GM12878 (cell line): ENCODE data around the gene CNN3. TPM values are rescaled to one million over a fixed set of nuclear protein-coding genes. Genes with fewer than 3 reads are reported as not detected.

Experiments used
- ATAC-seq: fragments of 200-7000 bp; cut with Tn5 transposase; 3 replicates; pipeline ENCODE4 v1.9.1; 2020; ENCODE audit warnings: mild to moderate bottlenecking, moderate library complexity
- BruUV-seq: library from RNA; stranded (reverse); fragments of 400-500 nt; replicated peaks from 2 replicates; lab custom pipeline; 2021; lab: Mats Ljungman, UMichigan
- CTCF ChIA-PET: fragments of 300-600 bp; sonication (Branson Sonifier 250); formaldehyde crosslinking; extraction: SDS; loops from one replicate; lab custom pipeline; 2021; ENCODE audit warnings: inconsistent platforms; lab: Yijun Ruan, JAX
- POLR2A ChIA-PET: fragments of 350-600 bp; formaldehyde crosslinking; extraction: SDS; loops from one replicate; lab custom pipeline; 2021; ENCODE audit warnings: inconsistent platforms; lab: Charles Lee
- RAD21 ChIA-PET: fragments of 300-600 bp; sonication (Branson Sonifier 250); formaldehyde crosslinking; loops from one replicate; lab custom pipeline; 2023; ENCODE audit warnings: antibody characterized with exemption; ENCODE audit not compliant: unreplicated experiment; lab: Charles Lee
- SMC1A ChIA-PET: fragments of 300-600 bp; sonication (Branson Sonifier 250); formaldehyde crosslinking; loops from one replicate; lab custom pipeline; 2023; ENCODE audit not compliant: unreplicated experiment, uncharacterized antibody; lab: Charles Lee
- DNase-seq: peaks from one replicate; pipeline ENCODE4 v3.0.0-alpha.2; 2011; ENCODE audit warnings: low read depth, low spot score
- FAIRE-seq: peaks from 3 replicates; lab custom pipeline; 2011; peaks lifted over from hg19 to GRCh38; lab: Jason Lieb, UNC
- H2AFZ ChIP-seq: 2 replicates; pipeline ENCODE4 v1.6.0; 2011; ENCODE audit warnings: low read depth, low read length, control low read depth; ENCODE audit not compliant: control insufficient read depth
- H3K27ac ChIP-seq: 2 replicates; pipeline ENCODE4 v1.5.1; 2011; ENCODE audit warnings: control low read depth; ENCODE audit not compliant: control insufficient read depth, insufficient read depth
- H3K27me3 ChIP-seq, 2 experiments: replicated peaks in 1 of 2; 2 replicates each; pipeline versions ENCODE4 v1.6.0 to v1.6.1; 2011; ENCODE audit warnings: low read length in 1 of 2; ENCODE audit not compliant: control insufficient read depth in 2 of 2, insufficient read depth in 2 of 2
- H3K36me3 ChIP-seq, 2 experiments: 2 replicates each; pipeline ENCODE4 v1.5.1; 2011; ENCODE audit warnings: low read length in 1 of 2; ENCODE audit not compliant: control insufficient read depth in 2 of 2, insufficient read depth in 2 of 2
- H3K4me1 ChIP-seq: 2 replicates; pipeline ENCODE4 v1.6.1; 2011; ENCODE audit warnings: mild to moderate bottlenecking, low read length, moderate library complexity, mixed read lengths; ENCODE audit not compliant: control insufficient read depth, insufficient read depth
- H3K4me2 ChIP-seq: 2 replicates; pipeline ENCODE4 v1.6.0; 2011; ENCODE audit warnings: control low read depth; ENCODE audit not compliant: control insufficient read depth, insufficient read depth
- H3K4me3 ChIP-seq: fragments of 200-600 bp; sonication (generic); 2 replicates; pipeline ENCODE4 v1.5.1; 2016
- H3K79me2 ChIP-seq: 2 replicates; pipeline ENCODE4 v1.6.0; 2011; ENCODE audit warnings: low read length; ENCODE audit not compliant: control insufficient read depth, insufficient read depth
- H3K9ac ChIP-seq: 2 replicates; pipeline ENCODE4 v1.8.0; 2011; ENCODE audit warnings: low read length, control low read depth, mixed read lengths; ENCODE audit not compliant: control insufficient read depth, insufficient read depth
- H3K9me3 ChIP-seq: replicated peaks from 3 replicates; pipeline ENCODE4 v1.5.1; 2011; ENCODE audit warnings: mild to moderate bottlenecking, low read length; ENCODE audit not compliant: control insufficient read depth, insufficient read depth
- H4K20me1 ChIP-seq: 2 replicates; pipeline ENCODE4 v1.6.0; 2011; ENCODE audit not compliant: control insufficient read depth, insufficient read depth
- IKZF1 ChIP-seq: fragments of 450-650 bp; conservative IDR thresholded peaks from 2 replicates; pipeline ENCODE4 v1.6.1; 2017; ENCODE audit warnings: antibody characterized with exemption, mild to moderate bottlenecking
- NR2F1 ChIP-seq: fragments of 450-650 bp; conservative IDR thresholded peaks from 2 replicates; pipeline ENCODE4 v1.6.1; 2017; ENCODE audit warnings: mild to moderate bottlenecking
- PAX8 ChIP-seq: fragments of 450-650 bp; IDR thresholded peaks from 2 replicates; pipeline ENCODE4 v1.6.1; 2017; ENCODE audit warnings: mild to moderate bottlenecking, moderate library complexity
- RAD21 ChIP-seq: IDR thresholded peaks from 2 replicates; pipeline ENCODE4 v1.6.1; 2011; ENCODE audit warnings: mild to moderate bottlenecking, low read depth, low read length, moderate library complexity; ENCODE audit not compliant: insufficient read depth
- RBBP5 ChIP-seq: fragments of 200-600 bp; sonication (generic); conservative IDR thresholded peaks from 2 replicates; pipeline ENCODE4 v1.6.1; 2016
- ZZZ3 ChIP-seq: IDR thresholded peaks from 2 replicates; pipeline ENCODE4 v1.6.1; 2011; ENCODE audit warnings: low read depth; ENCODE audit not compliant: control insufficient read depth, insufficient read length
- WGBS: methylation state at CpG from one replicate; pipeline ENCODE4 v1.1.6; 2016; ENCODE audit warnings: low lambda C conversion rate; ENCODE audit not compliant: insufficient replicate concordance, insufficient coverage; ENCODE audit errors: missing lambda C conversion rate; 5-methylcytosine and 5-hydroxymethylcytosine counted together
- in situ Hi-C: fragments of 300-500 bp; cut with MboI; formaldehyde crosslinking; loops from 9 replicates; pipeline ENCODE4 v1.14.3; 2018; ENCODE audit warnings: mixed read lengths
- intact Hi-C: fragments of 100-400 bp; cut with micrococcal nuclease; formaldehyde crosslinking; loops from one replicate; pipeline ENCODE4 v1.14.2; 2022; ENCODE audit not compliant: unreplicated experiment
- polyA plus RNA-seq, 11 experiments: library from polyadenylated mRNA; depleted of rRNA in 4 of 11; unstranded in 6 of 11; stranded (reverse) in 5 of 11; fragments of >200 nt; fragmentation: Nextera tagmentation in 4 of 11; fragmentation: Illumina TruSeq in 1 of 11; extraction: Ambion mirVana in 4 of 11; extraction: Trizol in 1 of 11; gene quantifications; 1 replicate in 1 of 11; 2 replicates in 10 of 11; pipeline versions ENCODE4 v1.2.1 to v1.2.3, GENCODE V29; 2011 to 2016; ENCODE audit warnings: inconsistent platforms in 2 of 11, missing spikeins in 2 of 11, low read depth in 1 of 11
- total RNA-seq, 4 experiments: library from RNA; depleted of rRNA in 3 of 4; stranded (reverse); fragments of >200 nt in 3 of 4; fragmentation: Illumina TruSeq in 1 of 4; extraction: Trizol in 1 of 4; gene quantifications; 2 replicates each; pipeline versions ENCODE4 v1.2.1 to v1.2.3, GENCODE V29; 2013 to 2021
- TF ChIP-seq, protein P1 (sequence below): IDR thresholded peaks from 2 replicates; pipeline ENCODE4 v1.6.1; 2012; ENCODE audit warnings: low read depth, low read length, improper control_type of control experiment
- TF ChIP-seq, protein P2 (sequence below): fragments of 450-650 bp; formaldehyde crosslinking; IDR thresholded peaks from 2 replicates; pipeline ENCODE4 v1.5.0; 2022; ENCODE audit warnings: mild to moderate bottlenecking, missing genetic modification characterization
- TF ChIP-seq, protein P3 (sequence below): IDR thresholded peaks from 2 replicates; pipeline ENCODE4 v1.6.1; 2012; ENCODE audit warnings: low read depth, low read length, improper control_type of control experiment

Gene CNN3
- total and polyA plus RNA-seq, 10 of the 15 experiments (the other 5 are each of a cell fraction or from before 2014, with no cell fraction given), result 0.20 to 48.4 (median 34.3) TPM

DNA sequence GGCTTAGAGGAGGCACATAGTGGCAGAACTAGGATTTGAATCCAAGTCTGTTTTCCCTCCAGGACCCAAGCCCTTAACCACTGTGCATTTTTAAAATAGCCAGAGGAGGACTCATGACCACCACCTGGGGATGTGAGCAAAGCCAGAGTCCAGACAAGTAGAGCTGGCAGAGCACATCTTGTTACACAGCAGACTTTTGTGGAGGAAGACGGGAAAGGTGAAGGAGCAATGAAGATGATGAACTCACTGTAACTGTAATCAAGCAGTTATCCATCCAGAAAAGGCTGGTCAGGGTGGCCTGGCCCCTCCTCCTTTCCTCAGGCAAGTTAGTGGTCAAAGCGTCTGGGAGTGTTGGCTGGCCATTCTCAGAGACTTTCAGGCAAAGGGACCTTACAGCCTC, 55.9 kb downstream of the CNN3 start:
- H2AFZ ChIP-seq, result no peak overlapping the region
- H3K4me3 ChIP-seq, result no peak overlapping the region
- ChIA-PET SMC1A (no interaction called here), RAD21 (no interaction called here), CTCF (interaction anchor here (1.6 kb wide), 1 partner anchor 17 kb away, joined by 6 read pairs; no protein-coding TSS in a partner anchor), POLR2A (no interaction called here)
- H3K9me3 ChIP-seq, result no peaks in the 10 kb centered on the region
- FAIRE-seq, result no peak
- no peaks in the 10 kb centered on the region for H4K20me1 ChIP-seq
- 75% methylated on average over 2 of the region's 2 CpGs for WGBS
- no peaks in the 10 kb centered on the region for H3K27me3 ChIP-seq
- no peaks in the 10 kb centered on the region for H3K36me3 ChIP-seq
- DNase-seq, result no peak
- TF ChIP-seq RBBP5 (no peak), PAX8 (no peak), RAD21 (no peak), ZZZ3 (no peak), IKZF1 (no peak), NR2F1 (no peak)
- TF ChIP-seq, protein P1, sequence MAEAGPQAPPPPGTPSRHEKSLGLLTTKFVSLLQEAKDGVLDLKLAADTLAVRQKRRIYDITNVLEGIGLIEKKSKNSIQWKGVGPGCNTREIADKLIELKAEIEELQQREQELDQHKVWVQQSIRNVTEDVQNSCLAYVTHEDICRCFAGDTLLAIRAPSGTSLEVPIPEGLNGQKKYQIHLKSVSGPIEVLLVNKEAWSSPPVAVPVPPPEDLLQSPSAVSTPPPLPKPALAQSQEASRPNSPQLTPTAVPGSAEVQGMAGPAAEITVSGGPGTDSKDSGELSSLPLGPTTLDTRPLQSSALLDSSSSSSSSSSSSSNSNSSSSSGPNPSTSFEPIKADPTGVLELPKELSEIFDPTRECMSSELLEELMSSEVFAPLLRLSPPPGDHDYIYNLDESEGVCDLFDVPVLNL, result no peak
- TF ChIP-seq, protein P2, sequence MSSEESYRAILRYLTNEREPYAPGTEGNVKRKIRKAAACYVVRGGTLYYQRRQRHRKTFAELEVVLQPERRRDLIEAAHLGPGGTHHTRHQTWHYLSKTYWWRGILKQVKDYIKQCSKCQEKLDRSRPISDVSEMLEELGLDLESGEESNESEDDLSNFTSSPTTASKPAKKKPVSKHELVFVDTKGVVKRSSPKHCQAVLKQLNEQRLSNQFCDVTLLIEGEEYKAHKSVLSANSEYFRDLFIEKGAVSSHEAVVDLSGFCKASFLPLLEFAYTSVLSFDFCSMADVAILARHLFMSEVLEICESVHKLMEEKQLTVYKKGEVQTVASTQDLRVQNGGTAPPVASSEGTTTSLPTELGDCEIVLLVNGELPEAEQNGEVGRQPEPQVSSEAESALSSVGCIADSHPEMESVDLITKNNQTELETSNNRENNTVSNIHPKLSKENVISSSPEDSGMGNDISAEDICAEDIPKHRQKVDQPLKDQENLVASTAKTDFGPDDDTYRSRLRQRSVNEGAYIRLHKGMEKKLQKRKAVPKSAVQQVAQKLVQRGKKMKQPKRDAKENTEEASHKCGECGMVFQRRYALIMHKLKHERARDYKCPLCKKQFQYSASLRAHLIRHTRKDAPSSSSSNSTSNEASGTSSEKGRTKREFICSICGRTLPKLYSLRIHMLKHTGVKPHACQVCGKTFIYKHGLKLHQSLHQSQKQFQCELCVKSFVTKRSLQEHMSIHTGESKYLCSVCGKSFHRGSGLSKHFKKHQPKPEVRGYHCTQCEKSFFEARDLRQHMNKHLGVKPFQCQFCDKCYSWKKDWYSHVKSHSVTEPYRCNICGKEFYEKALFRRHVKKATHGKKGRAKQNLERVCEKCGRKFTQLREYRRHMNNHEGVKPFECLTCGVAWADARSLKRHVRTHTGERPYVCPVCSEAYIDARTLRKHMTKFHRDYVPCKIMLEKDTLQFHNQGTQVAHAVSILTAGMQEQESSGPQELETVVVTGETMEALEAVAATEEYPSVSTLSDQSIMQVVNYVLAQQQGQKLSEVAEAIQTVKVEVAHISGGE, result no peak
- TF ChIP-seq, protein P3, sequence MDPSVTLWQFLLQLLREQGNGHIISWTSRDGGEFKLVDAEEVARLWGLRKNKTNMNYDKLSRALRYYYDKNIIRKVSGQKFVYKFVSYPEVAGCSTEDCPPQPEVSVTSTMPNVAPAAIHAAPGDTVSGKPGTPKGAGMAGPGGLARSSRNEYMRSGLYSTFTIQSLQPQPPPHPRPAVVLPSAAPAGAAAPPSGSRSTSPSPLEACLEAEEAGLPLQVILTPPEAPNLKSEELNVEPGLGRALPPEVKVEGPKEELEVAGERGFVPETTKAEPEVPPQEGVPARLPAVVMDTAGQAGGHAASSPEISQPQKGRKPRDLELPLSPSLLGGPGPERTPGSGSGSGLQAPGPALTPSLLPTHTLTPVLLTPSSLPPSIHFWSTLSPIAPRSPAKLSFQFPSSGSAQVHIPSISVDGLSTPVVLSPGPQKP, result no peak
- H3K9ac ChIP-seq, result no peak overlapping the region
- BruUV-seq, result no TSS peak
- intact Hi-C loops (no loop called here), in situ Hi-C loops (no loop called here)
- H3K4me2 ChIP-seq, result no peak overlapping the region
- H3K27ac ChIP-seq, result no peak overlapping the region
- H3K4me1 ChIP-seq, result no peaks in the 10 kb centered on the region
- ATAC-seq, result no peak
- H3K79me2 ChIP-seq, result no peaks in the 10 kb centered on the region
